ENCODE measurements around the gene RUNX3. TPM values are rescaled to one million over a fixed set of nuclear protein-coding genes. Genes with fewer than 3 reads are reported as not detected.

Gene RUNX3
- polyA plus RNA-seq, 1 donor (not counting 4 experiments of a cell fraction or from before 2014, with no cell fraction given) = not detected

GRCh38 chr1:24860841-24861240 is 69.2 kb downstream of the RUNX3 start:
- Histone ChIP-seq H4K20me1 (ENCODE audit: control insufficient read depth, extremely low read depth, insufficient read depth, low read length) (no peaks in the 10 kb centered on the region), H2AFZ (ENCODE audit: control insufficient read depth, low read length) (no peak overlapping the region)
- no peak for TF ChIP-seq EZH2 (IDR thresholded peaks at IDR 0.05; ENCODE audit: low read length)
- TF ChIP-seq CTCF (optimal IDR thresholded peaks at IDR 0.05 in 1 of 3, IDR thresholded peaks at IDR 0.05 in 1 of 3, conservative IDR thresholded peaks at IDR 0.05 in 1 of 3; ENCODE audit: extremely low read depth in 1 of 3, insufficient read depth in 2 of 3, low read length in 3 of 3) = no peak

GRCh38 chr1:24859063-24860010 is 70.7 kb downstream of the RUNX3 start:
- H3K4me1 ChIP-seq (ENCODE audit: control insufficient read depth, extremely low read depth, insufficient read depth, low read length) = peaks cover 2% of the 10 kb centered on the region
- no peaks in the 10 kb centered on the region for H4K20me1 ChIP-seq (ENCODE audit: control insufficient read depth, extremely low read depth, insufficient read depth, low read length)
- no peak overlapping the region for H3K4me2 ChIP-seq (ENCODE audit: control insufficient read depth, extremely low read depth, insufficient read depth, low read depth, low read length)
- H2AFZ ChIP-seq (ENCODE audit: control insufficient read depth, low read length) = no peak overlapping the region
- no peak for FAIRE-seq
- no peak overlapping the region for H3K9ac ChIP-seq (ENCODE audit: control insufficient read depth, extremely low read depth, insufficient read depth, low read length)
- no peak for DNase-seq (ENCODE audit: low read depth, low spot score)
- no peak overlapping the region for H3K27ac ChIP-seq (ENCODE audit: control insufficient read depth, insufficient read depth, low read length)
- H3K36me3 ChIP-seq (ENCODE audit: control insufficient read depth in 2 of 2, extremely low read depth in 1 of 2, insufficient read depth in 2 of 2, low read length in 2 of 2) = no peaks in the 10 kb centered on the region
- TF ChIP-seq CTCF (optimal IDR thresholded peaks at IDR 0.05 in 1 of 3, IDR thresholded peaks at IDR 0.05 in 1 of 3, conservative IDR thresholded peaks at IDR 0.05 in 1 of 3; ENCODE audit: extremely low read depth in 1 of 3, insufficient read depth in 2 of 3, low read length in 3 of 3) (no peak), EZH2 (IDR thresholded peaks at IDR 0.05; ENCODE audit: low read length) (no peak)
- dilution Hi-C loops (cut with MboI; ENCODE audit: extremely low pct_ligation_motif_present, low sequenced_read_pairs) = no loop called here
- no peaks in the 10 kb centered on the region for H3K79me2 ChIP-seq (ENCODE audit: control insufficient read depth, insufficient read depth, low read length)
- no peak overlapping the region for H3K4me3 ChIP-seq (ENCODE audit: control insufficient read depth in 2 of 3, extremely low read depth in 1 of 3, insufficient read depth in 2 of 3, low read depth in 1 of 3, low read length in 3 of 3)
- H3K27me3 ChIP-seq (ENCODE audit: control insufficient read depth, extremely low read depth, insufficient read depth, low read length) = peaks cover 18% of the 10 kb centered on the region
- no peaks in the 10 kb centered on the region for H3K9me1 ChIP-seq (ENCODE audit: control insufficient read depth, extremely low read depth, insufficient read depth, low read length)
- H3K9me3 ChIP-seq (ENCODE audit: control insufficient read depth, low read depth, low read length) = no peaks in the 10 kb centered on the region

More at GRCh38 chr1:24860841-24861240, 69.2 kb downstream of the RUNX3 start:
- H3K27me3 ChIP-seq (ENCODE audit: control insufficient read depth, extremely low read depth, insufficient read depth, low read length) = peaks cover 18% of the 10 kb centered on the region
- DNase-seq (ENCODE audit: low read depth, low spot score) (no peak), FAIRE-seq (no peak)
- H3K4me1 ChIP-seq (ENCODE audit: control insufficient read depth, extremely low read depth, insufficient read depth, low read length) = peaks cover 2% of the 10 kb centered on the region
- no peaks in the 10 kb centered on the region for H3K9me3 ChIP-seq (ENCODE audit: control insufficient read depth, low read depth, low read length)
- H3K4me2 ChIP-seq (ENCODE audit: control insufficient read depth, extremely low read depth, insufficient read depth, low read depth, low read length) = no peak overlapping the region
- dilution Hi-C loops (cut with MboI; ENCODE audit: extremely low pct_ligation_motif_present, low sequenced_read_pairs) = no loop called here
- no peaks in the 10 kb centered on the region for H3K9me1 ChIP-seq (ENCODE audit: control insufficient read depth, extremely low read depth, insufficient read depth, low read length)
- H3K9ac ChIP-seq (ENCODE audit: control insufficient read depth, extremely low read depth, insufficient read depth, low read length) = no peak overlapping the region
- no peaks in the 10 kb centered on the region for H3K79me2 ChIP-seq (ENCODE audit: control insufficient read depth, insufficient read depth, low read length)
- no peaks in the 10 kb centered on the region for H3K36me3 ChIP-seq (ENCODE audit: control insufficient read depth in 2 of 2, extremely low read depth in 1 of 2, insufficient read depth in 2 of 2, low read length in 2 of 2)
- no peak overlapping the region for H3K4me3 ChIP-seq (ENCODE audit: control insufficient read depth in 2 of 3, extremely low read depth in 1 of 3, insufficient read depth in 2 of 3, low read depth in 1 of 3, low read length in 3 of 3)
- H3K27ac ChIP-seq (ENCODE audit: control insufficient read depth, insufficient read depth, low read length) = no peak overlapping the region

Measured in keratinocyte (primary cell).